Stimulated activated CD8-positive, alpha-beta memory T cell treated with anti-CD3 and anti-CD28 coated beads, Interleukin-12 subunit alpha, Interleukin-12 subunit beta, amount 100 ng/mL, for 4 hours (primary cell): Measurements from ENCODE around the gene ZNF391.
"Not testable (repeated sequence)": the region's sequence is repeated elsewhere in the genome, so short reads cannot be mapped to it uniquely, and the experiment has no call there.

Experiments used
- DNase-seq: peaks from one replicate; pipeline ENCODE4 v3.0.0-alpha.2; 2020; ENCODE audit warnings: low read depth

ZNF391 gene

DNA sequence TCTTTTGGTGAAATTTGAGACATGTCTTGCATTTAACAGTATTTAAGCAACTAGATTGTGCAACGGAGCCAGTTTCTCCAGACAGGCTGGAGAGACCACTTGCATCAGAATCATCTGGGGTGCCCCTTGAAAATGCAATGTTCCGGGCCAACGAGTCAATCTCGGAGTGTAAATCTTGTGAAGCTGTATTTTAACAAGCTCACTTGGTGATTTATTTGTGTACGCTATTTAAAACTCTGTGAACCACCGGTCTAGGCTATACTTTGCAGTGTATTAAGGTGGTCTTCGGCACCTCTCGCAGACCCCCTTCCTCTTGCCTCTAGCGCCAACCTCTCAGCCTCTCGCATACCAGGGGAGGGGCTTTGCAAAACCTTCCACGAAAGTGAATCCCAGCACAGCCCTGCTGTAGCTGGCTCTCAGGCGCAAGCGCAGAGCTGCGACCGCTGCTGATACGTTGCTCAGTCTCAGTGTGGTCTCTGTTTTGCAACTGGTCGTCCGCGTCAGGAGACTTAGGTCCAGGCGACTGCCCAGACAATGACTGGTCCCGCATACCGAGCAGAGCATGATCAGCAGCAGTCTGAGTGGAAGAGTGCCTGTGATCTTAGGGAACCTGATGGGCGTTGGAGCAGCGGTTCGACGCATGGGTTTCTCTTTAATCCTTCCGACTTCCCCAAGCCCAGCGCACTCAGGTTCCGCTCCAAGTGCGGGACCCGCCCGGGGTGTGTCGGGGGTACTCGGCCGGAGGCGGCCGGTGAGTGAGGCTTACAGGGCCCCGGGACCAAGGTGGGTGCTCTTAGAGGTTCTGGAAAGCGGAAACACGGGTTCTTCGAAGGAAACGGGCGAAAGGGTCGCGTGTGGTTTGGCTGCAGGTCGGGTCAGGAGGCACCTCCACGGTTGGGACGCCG lies at the start of gene ZNF391:
ZNF391 (plus strand) TSS at position 467 of the 905 bp plus-strand sequence. CDS start 11,612 bp downstream, outside the sequence.
- peak; percentile 51 for DNase-seq

DNA sequence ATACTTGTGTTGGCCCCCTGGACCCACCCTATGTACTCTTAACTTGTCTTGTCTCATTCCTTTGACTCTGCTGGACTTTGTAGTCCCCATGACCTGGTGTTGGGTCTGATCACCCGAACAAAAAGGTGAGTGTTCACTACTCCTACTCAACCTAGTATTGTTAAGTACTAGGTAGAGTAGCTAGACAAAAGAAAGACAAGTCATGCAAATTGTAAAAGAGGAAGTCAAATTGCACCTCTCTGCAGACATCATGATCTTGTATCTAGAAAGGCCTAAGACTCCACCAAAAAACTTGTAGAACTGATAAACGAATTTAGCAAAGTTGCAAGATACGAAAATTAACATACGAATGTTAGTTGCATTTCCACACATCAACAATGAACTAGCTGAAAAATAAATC lies 35.7 kb upstream of the ZNF391 start:
- DNase-seq = no peak

DNA sequence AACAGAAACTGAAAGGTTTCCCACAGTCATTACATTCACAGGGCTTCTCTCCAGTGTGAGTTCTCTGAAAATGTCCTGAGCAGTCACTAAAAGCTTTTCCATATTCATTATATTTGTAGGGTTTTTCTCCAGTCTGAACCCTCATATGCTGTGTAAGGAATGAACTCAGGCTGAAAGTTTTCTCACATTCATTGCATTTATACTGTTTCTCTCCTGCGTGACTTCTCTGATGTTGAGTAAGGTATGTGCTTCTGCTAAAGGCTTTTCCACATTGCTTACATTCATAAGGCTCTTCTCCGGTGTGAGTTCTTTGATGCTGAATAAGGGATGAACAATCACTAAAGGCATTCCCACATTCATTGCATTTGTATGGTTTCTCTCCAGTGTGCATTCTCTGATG lies 29.8 kb upstream of the ZNF391 start:
- no peak for DNase-seq

DNA sequence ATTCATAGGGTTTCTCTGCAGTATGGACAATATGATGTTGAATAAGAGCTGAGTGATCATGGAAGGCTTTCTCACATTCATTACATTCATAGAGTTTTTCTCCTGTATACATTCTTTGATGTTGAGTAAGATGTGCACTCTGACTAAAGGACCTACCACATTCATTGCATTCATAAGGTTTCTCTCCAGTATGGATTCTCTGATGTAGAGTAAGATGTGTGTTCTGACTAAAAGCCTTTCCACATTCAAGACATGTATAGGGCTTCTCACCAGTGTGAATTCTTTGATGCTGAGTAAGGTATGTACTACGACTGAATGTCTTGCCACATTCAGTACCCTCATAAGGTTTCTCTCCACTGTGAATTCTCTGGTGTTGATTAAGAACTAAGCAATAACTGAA lies 29.3 kb upstream of the ZNF391 start:
- DNase-seq = no peak

DNA sequence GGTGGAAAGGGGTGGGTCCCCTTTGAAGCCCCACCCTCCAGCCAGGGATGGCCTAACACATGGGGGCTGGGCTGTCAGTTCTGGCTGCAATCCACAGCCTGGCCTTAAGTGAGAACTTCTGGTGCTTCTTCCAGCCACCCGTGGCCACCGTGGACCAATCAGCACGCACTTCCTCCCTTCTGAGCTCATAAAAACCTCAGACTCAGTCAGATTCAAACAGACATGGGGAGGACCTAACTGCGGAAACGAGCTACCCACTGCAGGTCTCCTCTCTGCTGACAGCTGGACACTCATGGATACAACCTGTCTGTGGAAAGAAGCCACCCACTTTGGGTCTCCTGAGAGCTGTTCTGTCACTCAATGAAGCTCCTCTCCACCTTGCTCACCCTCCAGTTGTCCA lies 20.4 kb upstream of the ZNF391 start:
- no peak for DNase-seq

DNA sequence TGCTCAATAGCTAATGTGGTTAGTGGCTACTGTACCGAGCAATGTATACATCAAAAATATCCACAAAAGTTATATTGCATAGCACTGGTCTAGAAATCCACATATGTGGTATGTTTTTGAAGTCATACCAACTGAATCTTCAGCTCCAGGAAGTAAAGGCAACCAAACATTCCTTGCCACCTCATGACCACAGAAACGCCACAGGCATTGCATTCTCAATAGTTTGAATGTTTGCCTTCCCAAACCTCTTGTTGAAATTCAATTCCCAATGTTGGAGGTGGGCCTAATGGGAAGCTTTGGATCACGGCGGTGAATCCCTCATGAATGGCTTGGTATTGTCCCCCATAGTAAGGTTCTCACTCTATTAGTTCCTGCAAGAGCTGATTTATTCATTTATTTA lies 18.2 kb upstream of the ZNF391 start:
- DNase-seq = no peak

DNA sequence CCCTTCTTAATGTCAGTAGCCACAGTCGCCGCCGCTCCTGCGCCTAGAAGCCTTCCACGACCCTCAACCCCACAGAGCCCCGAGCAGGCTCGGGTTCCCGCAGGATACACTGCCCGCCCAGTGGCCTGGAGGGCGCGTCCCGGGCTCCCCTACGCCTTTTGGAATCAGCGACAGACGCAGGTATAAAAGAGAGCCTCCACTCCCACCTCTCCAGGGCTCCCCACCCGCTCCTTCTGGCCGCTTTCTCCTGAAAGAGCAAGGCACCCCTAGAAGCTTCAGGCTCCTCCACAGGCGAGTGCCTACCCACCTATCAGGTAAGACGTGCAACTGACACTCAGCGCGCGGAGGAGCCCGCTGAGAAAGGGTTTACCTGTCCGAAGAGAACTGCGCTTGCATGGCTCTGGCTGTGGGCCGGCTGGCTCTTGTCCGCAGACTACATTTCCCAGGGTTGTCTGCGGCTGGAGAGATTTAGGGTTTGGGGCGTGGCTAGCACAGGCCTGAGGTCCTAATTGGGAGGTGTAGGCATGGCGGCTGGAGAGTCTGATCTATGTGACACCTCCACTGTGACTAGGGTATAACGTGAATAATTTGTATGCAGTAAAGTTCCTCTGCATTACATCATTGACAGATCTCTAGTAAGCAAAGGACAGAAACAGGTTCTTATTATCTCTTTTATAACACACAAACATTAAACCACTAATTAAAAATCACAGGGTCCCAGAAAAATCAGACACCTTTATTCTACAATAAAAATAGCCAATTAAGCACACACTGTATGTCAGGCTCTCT lies 13.5 kb upstream of the ZNF391 start:
- DNase-seq = peak; percentile 41

DNA sequence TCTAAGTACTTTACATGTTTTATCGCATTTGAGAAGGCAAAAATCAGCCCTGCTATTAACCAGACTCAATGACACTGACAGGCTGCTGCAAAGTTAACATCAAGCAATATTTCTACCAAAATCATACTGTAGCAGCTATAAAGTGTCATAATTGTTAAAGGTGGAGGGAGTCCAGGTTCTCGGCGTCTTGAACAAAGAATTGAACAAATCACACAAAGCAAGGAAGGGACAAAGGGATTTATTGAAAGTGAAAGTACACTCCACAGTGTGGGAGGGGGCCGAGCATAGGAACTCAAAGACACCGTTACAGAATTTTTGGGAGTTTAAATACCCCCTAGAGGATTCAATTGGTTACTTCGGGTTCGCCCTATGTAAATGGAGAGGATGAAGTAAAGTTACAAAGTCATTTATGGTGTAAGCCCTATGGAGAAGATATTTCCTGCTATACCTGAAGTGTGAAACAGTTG lies 12.9 kb upstream of the ZNF391 start:
- no peak for DNase-seq

DNA sequence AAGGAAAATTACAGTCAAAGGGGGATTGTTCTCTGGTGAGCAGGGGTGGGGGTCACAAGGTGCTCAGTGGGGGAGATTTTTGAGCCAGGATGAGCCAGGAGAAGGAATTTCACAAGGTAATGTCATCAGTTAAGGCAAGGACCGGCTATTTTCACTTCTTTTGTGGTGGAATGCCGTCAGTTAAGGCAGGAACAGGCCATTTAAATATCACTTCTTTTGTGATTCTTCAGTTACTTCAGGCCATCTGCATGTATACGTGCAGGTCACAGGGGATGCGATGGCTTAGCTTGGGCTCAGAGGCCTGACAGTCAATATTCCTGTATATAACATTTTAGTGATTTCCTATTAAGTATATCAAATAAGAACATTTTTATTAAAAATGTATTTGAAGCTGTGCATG lies 10.2 kb upstream of the ZNF391 start:
- DNase-seq = not testable (repeated sequence)

DNA sequence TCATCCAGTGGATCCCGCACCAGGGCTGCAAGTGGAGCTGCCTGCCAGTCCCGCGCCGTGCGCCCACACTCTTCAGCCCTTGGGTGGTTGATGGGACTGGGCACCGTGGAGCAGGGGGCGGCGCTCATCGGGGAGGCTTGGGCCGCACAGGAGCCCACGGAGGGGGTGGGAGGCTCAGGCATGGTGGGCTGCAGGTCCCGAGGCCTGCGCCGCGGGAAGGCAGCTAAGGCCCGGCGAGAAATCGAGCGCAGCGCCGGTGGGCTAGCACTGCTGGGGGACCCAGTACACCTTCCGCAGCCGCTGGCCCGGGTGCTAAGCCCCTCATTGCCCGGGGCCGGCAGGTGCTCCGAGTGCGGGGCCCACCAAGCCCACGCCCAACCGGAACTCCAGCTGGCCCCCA lies 7.6 kb upstream of the ZNF391 start:
- DNase-seq = not testable (repeated sequence)

DNA sequence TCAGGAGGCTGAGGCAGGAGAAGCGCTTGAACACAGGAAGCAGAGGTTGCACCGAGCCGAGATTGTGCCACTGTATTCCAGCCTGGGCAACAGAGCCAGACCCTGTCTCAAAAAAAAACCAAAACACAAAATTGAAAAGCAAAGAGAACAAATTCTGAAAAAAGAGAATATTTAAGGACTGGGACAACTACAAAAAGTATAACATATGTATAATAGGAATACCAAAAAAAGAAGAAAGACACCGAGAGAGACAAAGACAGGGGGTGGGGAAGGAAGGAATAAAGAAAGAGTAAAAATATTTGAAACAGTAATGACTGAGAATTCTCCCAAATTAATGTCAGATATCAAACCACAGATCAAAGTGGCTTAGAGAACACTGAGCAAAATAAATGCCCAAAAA lies 5.5 kb upstream of the ZNF391 start:
- DNase-seq = no peak

DNA sequence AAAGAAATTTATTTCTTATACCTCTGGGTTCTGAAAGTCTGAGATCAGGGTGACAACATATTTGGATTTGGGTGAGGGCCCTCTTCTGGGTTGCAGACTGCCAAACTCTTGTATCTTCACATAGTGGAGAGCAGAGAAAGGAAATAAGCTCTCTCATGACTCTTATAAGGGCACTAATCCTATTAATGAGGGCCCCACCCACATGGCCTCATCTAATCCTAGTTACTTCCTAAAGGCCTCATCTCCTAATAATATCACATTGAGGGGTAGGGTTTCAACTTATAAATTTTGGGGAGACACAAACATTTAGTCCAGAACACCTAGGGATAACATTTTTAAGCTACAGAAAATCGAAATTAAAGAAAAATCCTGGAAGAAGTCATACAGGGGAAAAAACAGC lies 5.1 kb upstream of the ZNF391 start:
- DNase-seq = no peak

DNA sequence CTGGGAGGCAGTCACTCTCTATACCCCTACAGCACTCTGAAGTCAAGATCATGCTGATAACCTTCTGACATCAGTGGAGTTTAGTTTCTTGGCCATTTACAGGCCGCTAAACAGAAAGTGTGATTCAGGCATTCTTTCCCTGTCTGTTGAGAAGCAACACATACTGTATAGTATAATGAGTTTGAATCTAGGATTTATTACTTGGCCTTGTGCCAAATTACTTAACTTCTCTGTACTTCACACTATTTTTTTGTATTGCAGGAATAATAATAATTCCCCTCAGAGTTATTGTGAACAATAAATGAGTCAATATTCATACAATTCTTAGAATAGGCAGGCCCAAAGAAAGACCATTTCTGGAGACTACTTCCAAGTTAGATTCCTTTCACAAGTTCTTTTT lies 4.1 kb downstream of the ZNF391 start:
- no peak for DNase-seq

DNA sequence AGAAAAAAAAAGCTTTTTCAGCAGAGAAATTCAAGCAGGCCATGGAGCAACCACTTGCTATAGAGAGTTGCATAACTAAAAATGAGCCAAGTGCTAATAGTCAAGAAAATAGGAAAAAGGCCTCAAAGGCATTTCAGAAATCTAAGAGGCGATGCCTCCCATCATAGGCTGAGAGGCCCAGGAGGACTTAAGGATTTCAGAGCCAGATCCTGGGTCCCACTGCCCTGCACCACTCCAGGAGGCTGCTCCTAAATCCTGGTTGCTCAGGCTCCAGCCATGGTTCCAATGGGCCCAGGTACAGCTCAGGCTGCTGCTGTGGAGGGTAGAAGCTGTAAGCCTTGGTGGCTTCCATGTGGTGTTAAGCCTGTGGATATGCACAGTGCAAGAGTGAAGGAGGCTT lies 5.5 kb downstream of the ZNF391 start:
- no peak for DNase-seq

DNA sequence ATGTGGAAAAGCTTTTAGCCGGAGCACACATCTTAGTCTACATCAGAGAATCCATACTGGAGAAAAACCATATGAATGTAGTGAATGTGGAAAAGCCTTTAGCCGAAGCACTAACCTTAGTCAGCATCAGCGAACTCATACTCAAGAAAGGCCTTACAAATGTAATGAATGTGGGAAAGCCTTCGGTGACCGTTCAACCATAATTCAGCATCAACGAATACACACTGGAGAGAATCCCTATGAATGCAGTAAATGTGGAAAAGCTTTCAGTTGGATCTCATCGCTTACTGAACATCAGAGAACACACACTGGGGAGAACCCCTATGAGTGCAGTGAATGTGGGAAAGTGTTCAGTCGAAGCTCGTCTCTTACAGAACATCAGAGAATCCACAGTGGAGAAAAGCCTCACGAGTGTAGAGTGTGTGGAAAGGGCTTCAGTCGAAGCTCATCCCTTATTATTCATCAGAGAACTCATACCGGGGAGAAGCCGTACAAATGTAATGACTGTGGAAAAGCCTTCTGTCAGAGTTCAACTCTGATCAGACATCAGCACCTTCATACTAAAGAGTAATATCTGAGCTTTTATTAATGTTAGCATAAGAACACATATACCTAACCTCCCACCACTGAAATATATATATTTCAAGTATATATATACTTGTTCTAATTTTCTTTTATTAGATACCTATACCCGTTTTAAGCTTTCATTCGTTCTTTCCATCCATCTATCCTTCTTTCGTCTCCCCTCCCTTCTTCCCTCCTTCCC lies 12.5 kb downstream of the ZNF391 start:
- no peak for DNase-seq

DNA sequence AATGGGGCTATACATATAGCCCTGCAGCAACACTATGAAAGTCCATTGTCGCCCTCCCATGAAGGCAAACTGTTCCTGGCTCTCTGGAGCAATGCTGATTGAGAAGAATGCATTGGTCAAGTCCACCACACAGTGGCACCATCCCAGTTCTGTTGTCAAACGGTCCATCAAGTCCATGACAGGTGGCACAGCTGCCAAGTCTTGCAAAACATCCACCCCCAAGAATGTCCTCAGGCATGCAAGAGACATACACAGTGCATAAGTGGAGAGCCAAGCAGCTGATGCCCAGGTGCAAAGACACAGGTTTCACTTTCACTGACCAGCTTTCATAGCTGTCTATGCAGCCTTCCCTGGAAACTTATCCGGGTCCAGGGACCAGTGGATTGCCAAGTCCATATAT lies 17.5 kb downstream of the ZNF391 start:
- no peak for DNase-seq

DNA sequence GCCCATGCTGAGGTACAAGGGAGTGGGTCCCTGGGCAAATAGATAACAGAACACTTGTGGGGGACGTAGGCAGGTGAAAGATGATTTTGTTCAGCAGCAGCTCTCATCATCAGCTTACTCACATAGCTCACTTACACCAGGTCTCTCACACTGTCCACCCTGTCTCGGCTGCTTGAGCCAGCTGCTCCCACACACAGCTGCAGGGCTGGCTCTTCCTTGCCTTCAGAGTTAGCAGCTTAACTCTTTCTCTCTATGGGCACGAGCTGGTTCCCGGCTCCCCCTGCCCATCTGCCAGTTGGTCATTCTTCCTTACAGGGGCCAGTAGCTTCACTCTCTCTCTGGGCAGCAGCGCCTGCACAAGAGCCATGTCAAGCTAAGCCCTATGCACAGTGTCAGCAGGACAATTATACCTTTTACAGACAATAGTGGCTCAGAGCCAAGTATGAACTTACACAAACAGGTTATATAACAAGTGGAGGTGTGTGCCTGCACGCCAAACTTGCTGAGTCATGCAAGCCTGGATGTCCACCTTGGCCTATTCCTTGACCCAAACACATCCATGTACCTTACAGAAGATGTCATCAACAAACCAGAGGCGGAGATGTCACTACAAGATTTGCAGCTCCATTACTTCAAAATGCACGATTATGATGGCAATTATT lies 18.7 kb downstream of the ZNF391 start:
- DNase-seq = no peak

DNA sequence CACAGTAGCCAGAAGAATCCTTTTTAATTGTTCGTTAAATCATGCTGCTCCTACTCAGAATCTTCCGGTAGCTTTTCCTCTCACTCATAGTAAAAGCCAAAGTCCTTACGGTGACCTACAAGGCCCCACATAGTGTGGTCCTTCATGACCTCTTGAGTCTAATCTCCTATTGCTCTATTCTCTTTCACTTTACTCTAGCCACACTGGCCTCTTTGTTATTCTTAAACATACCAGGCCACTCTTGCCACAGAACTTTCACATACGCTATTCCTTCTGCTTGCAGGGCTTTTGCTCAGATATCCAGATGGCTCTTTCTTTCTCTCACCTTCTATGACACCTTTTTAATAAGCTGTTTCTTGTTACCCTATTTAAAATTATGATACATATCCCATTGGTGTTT lies 25.7 kb downstream of the ZNF391 start:
- DNase-seq = no peak

DNA sequence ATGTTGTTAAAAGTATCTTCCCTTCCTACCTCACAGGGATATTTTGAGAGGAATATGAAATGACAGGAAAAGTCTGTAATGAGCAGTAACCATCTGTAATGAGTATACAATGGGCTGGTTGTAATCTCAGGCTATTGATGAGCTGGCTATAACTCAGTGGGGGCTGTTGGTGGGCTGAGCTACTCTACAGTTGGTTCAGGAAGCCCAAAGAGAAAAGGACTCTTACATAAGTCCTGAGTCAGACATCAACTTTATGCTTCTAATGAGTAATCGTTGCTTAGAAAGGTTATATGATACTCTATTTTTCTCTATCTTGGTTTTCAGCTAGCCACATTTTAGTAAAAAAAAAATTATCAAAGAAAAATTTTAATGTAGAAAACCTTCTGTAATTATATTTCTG lies 26.4 kb downstream of the ZNF391 start:
- no peak for DNase-seq

DNA sequence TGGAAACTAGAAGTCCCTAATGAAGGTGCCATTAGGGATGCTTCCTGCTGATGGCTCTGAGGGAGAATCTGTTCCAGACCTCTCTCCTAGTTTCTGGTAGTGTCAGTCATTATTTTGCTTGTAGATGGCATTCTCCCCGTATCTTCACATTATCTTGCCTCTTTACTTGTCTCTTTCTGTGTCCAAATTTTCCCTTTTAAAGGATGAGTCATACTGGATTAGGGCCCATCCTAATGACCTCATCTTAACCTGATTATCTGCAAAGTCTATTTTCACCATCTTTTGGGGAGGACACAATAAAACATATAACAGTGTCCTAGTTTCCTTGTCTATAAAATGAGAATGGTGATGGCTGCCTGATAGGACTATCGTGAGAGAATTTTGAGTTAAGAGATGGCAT lies 27.3 kb downstream of the ZNF391 start:
- DNase-seq = no peak

DNA sequence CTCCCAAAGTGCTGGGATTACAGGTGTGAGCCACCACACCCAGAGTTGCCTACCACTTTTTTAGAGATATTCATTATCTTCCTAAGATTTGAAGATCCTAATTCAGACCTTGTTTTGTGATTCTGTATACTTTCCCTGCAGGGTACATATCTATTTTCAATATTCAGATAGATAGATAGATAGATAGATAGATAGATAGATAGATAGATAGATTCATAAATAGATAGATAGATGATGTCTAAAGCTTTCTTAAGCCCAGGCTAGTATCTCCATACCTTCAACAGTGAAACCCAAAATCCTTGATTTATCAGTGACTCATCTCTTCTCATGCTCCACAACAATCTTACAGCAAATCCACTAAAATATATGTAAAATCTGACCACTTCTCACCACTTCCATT lies 30.8 kb downstream of the ZNF391 start:
- DNase-seq = no peak
